Left cardiac atrium (tissue), 4 donors: ENCODE results near the gene GABRR2. TPM values are rescaled to one million over a fixed set of nuclear protein-coding genes. Genes with fewer than 3 reads are reported as not detected.
"Not testable (repeated sequence)": the region's sequence is repeated elsewhere in the genome, so short reads cannot be mapped to it uniquely, and the experiment has no call there.

Experiments
- ATAC-seq, 2 donors: fragments of 200-7000 bp; cut with Tn5 transposase; one replicate each; pipeline ENCODE4 v1.9.1; 2020; ENCODE audit warnings: mild to moderate bottlenecking in 2 of 2, moderate library complexity in 2 of 2
- DNase-seq: peaks from one replicate; pipeline ENCODE4 v3.0.0-alpha.2; 2020
- intact Hi-C, 2 donors: fragments of 100-400 bp; cut with DNase I; formaldehyde crosslinking; loops; one replicate each; pipeline versions ENCODE4 v1.14.1 to v1.15.1; 2022 to 2023
- total RNA-seq, 2 donors: library from RNA; stranded (reverse); fragmentation: NEBNext Ultra II Directional; extraction: Animal tissue kit (Norgen Biotek cat#: 25700); gene quantifications; one replicate each; pipeline ENCODE4 v1.2.1, GENCODE V29; 2021
- donor health status: DM: no; HTN: yes; CAD: no.
- donor health status: DM: no; HTN: yes; CAD: no; lungs with severe emphysema.
- donor health status: DM: yes; HTN: yes; CAD: no.
- donor health status: Dilated cardiomyopathy.

Gene GABRR2
- total RNA-seq, 2 donors from 2014 or later: 0.53 to 0.97 TPM

DNA sequence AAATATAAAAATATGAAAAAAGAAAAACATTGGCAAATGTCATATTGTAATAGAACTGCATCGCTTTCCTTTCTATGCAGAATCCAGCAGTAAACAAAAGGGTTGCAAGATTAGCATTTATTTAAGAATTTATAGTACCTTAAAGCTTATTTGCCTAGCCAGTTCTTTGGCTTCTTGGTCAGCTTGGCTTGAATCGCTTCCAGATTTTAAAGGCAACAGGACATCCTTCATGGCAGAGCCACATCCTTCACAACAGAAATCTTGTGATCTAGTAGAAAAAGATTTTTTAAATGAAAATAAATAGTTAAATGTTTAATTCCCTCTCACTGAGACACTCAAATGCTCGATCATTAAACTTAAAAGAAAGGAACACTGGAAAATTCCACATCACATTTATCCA, 20.1 kb upstream of the GABRR2 start:
- no peak for DNase-seq
- intact Hi-C loops: no loop called here
- ATAC-seq: no peak

DNA sequence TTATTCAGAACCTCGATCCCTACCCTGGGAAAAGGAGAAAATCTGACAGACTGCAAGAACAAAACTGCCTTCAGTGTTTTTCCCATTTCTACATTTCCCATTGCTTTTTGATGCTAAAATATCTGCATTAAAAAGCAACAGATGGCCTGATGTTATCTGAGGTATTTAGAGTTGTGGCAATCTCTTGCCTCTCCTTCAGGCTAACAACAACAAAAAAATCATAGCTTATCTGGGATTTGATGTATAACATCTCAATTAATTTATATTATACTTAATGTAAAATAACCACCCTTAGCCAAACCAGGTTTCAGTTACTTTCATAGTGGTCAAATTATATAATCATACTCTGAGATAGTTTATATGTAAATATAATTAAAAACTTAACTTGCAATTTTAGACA, 15.8 kb upstream of the GABRR2 start:
- ATAC-seq (no peak), DNase-seq (no peak)
- intact Hi-C loops: no loop called here

DNA sequence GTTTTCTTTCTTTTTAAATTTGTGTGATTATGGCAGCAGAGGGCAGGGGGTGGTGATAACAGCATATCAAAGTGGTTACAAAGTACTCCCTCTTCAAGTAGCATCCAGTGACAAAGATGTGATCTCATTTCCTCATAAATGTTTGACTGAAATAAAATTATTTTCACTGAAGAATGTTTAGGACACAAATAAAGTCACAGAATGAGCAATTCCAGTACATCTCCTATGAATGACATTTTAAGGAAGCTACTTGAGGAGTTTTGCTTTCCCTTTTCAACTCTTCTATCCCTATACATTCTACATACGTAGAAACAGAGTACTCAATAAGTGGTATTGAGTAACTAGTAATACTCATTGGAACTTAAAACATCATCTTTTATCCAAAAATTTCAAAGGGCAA, 13.9 kb upstream of the GABRR2 start:
- intact Hi-C loops: no loop called here
- DNase-seq (no peak), ATAC-seq (no peak)

DNA sequence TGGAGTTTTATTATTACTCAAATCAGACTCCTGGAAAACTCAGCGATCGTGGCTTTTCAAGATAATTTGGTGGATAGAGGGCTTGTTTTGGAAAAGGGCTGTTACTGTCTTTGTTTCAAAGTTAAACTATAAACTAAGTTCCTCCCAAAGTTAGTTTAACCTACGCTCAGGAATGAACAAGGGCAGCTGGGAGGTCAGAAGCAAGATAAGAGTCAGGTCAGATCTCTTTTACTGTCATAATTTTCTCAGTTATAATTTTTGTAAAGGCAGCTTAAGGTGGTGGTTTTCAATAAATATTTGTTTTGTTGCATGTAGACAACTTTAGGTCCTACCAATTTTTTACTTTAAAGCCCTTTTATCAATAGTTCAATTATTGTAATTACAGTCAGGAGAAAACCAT, 9.2 kb upstream of the GABRR2 start:
- DNase-seq (no peak), ATAC-seq (no peak)
- intact Hi-C loops: no loop called here

DNA sequence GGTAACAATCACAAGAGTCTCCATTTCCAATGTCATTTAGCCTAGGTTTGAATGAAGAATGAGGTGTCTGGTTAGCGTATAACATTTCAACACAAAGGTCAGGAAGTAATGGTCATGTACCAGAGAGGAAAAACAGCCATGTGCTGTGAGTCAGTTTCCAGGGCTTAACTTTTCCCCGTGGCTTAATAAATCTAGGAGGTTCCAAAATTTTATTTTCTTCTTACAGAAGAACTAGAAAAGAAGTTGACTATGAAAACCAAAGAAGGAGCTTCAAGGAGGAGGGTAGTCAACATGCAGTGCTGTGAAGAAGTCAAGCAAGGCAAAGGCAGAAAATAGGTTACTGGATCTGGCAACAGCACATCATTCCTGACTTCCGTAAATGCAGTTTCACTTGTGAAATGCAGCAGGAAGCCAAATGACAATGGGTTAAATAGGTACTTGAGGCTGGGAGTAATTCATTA, 8.4 kb upstream of the GABRR2 start:
- ATAC-seq (no peak), DNase-seq (no peak)
- intact Hi-C loops: no loop called here

DNA sequence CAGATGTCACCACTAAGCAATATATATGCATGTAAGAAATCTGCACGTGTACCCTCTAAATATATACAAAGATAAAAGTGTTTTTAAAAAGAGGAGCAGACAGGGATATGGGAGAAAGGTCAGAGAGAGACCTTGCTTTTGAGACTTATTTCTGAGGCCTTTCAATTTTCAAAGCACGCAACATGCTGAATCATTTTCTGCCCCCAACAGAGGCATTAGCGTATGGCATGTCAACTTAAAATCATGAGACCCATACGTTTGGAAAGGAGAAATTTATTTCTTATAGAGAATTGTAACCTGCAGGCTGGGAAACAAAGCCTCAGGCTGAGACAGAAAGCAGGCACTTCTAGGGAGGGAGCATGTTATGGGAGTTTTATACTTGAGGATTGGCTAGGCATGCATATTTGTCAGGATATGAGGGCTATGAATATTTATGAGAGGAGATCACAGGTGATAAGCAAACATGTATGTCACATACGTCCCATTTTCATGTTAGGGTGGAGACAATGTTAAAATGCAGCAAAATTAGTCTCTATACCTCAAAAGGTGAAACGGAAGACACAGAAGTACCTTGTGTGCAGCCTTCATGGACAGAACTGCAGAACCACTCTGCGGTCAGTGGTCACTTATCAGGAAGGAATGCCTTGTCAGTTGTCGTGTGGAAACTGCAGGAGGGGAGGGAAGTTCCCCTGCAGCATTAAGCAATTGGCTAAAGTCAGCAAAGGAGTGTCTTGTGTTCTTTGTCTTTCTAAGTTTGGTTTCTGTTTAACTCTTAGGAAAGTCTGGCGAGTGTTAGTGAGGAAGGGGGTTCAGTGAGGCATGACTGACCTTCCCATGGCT, 6.3 kb upstream of the GABRR2 start:
- intact Hi-C loops: no loop called here
- peak; percentile 38 to 50 for ATAC-seq
- no peak for DNase-seq

DNA sequence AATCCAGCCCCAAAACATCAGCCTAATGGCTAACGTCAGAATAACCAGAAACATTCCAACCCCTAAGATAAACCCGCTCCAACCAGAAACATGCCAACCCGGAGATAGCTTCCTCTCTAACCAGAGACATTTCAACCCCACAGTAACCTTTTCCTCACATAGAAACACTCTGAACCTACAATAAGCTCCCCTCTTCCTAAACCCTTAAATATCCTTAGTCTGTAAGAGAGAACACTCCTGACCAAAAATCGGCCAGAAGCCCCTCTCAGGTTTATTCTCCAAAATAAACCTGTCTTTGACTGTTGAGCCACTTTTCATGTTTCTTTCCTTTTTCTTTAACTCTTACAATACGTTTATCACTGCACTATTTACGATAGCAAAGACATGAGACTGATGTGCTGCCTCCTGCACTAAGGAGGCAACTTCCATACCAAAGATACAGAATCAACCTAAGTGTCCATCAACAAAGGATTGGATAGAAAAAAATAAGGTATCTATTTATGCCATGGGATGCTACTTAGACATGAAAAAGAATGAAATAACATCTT, 5.0 kb upstream of the GABRR2 start:
- DNase-seq (no peak), ATAC-seq (no peak)
- intact Hi-C loops: no loop called here

DNA sequence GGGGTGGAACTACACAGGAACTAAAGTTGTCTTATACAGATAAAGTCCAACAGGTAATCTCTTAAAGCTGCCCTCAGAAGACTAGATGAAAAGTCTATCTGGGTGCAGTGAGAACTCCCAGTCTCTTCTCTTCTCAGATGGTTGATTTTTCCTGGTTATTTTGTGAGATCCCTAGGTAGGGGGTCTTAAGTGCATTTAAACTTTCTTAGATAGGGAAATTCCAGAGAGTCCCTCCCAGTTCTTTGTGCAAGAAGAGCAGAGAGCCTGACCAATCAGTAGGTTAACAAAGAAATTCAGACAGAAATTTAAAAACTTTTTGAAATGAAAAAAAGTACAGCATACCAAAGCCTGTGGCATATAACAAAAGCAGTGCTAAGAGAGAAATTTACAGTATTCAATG, 2.0 kb upstream of the GABRR2 start:
- ATAC-seq: no peak
- intact Hi-C loops: no loop called here
- DNase-seq: no peak

DNA sequence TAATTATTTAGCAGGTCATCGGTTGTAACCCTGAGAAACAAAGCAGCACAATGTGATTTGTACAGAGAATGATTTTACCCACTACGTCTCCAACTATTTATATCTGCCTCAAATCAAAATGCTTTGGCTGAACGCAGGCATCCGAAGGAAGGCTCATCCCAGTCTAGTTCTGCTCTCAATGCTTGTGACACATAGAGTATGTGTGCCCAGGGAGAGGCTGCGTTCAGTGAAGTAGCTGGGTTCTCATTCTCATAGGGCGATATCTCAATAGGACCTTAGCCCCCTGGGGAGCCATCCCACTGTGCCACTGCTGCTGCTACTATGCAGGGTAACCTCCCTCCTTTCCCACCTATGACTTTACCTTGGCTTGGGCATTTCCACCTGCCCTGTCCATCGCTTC, 407 bp downstream of the GABRR2 start:
- intact Hi-C loops: no loop called here
- DNase-seq (no peak), ATAC-seq (no peak)

DNA sequence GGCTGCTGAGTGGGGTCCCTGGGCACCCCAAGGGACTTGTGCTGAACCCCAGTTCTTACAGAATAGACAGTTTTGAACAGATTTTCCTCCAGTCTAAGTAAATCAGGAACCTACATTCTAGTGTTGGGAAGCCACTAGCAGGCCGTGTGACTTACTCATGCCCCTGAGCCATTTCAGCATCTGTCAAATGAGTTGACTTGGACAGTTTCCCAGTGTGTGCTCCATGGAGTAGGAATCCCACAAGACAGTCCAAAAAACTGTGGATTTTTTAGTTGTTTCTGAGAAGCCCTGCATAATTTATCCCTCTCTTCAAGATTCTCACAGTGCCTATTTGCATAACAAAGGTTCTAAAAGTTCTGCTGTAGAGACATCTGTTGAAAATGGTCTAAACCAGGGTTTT, 2.1 kb downstream of the GABRR2 start:
- intact Hi-C loops: loop anchor here in 1 of 2 donors (2.0 kb wide), 1 partner anchor 52 kb away; no protein-coding TSS in a partner anchor
- peak; percentile 78 to 83 for ATAC-seq
- no peak for DNase-seq

DNA sequence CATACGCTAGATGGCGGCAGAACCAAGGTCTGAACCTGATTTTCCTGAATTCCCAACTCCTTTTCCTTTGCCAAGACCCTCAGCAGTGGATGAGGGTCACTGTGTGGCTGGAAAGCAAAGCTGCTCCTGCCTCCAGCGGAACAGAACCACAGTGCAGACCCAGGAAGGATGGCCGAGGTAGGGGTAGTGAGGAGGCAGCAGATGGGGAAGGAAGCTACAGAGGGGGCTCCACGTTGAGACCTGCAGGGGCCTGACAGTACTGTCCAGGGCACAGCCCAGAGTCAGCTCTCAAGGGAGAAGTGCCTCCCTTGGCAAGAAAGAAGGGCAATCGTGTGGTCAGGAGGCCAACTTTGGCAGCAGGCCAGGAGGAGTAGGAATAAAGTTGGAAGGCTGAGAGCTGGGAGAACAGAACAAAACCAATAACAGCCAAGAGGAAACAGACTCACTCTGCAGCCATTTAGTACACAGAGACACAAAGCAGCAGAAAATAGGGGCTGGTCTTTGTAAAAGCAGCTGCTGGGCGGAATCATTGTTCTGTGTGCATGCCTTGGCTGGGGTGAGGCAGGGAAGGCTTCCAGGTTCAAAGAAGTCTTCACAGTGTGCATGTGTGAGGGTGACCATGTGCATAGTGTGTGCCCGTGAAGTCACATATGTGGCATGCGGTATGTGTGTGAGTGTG, 3.1 kb downstream of the GABRR2 start:
- DNase-seq (peak; percentile 66), ATAC-seq (peak; percentile 66 to 81)
- intact Hi-C loops: loop anchor here in 1 of 2 donors (1.0 to 2.0 kb wide), 2 partner anchors 53 to 59 kb away; no protein-coding TSS in a partner anchor

DNA sequence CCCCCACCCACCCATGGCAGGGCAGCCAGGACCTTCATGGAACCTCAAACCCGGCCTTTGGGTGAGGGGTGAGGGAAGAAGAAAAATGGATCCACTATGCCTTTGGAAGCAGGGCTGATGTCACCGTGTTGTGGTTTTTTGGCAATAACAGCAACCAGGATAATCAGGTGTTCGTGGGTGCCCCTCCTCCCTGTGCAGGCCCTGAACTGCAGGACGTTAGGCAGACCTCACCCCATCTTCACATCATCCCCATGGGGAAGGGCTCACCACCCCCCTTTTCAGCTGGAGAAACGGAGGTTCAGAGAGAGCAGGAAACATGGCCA, 3.6 kb downstream of the GABRR2 start:
- intact Hi-C loops: loop anchor here in 1 of 2 donors (1.0 kb wide), 1 partner anchor 60 kb away; no protein-coding TSS in a partner anchor
- ATAC-seq (no peak), DNase-seq (no peak)

DNA sequence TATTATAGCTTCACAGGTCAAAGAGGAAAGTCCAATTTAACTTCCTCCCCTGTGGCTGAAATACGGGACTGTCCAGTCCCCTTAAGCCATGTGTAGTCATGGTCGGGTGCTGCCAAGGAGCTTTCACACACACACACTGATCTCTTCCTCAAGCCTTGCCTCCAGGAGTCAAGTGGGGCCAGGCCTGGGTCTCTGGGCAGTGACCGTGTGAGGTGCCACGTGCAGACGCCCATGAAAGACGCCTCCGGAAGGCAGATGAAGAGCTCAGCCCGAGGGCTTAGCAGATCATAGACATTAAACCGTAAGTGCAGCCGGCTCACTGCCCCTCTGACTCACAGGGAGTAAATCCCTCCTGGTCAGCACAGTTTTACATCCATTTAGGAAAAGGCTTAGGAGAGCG, 4.2 kb downstream of the GABRR2 start:
- intact Hi-C loops: loop anchor here in 1 of 2 donors (1.0 kb wide), 1 partner anchor 60 kb away; no protein-coding TSS in a partner anchor
- no peak for ATAC-seq
- DNase-seq: no peak

DNA sequence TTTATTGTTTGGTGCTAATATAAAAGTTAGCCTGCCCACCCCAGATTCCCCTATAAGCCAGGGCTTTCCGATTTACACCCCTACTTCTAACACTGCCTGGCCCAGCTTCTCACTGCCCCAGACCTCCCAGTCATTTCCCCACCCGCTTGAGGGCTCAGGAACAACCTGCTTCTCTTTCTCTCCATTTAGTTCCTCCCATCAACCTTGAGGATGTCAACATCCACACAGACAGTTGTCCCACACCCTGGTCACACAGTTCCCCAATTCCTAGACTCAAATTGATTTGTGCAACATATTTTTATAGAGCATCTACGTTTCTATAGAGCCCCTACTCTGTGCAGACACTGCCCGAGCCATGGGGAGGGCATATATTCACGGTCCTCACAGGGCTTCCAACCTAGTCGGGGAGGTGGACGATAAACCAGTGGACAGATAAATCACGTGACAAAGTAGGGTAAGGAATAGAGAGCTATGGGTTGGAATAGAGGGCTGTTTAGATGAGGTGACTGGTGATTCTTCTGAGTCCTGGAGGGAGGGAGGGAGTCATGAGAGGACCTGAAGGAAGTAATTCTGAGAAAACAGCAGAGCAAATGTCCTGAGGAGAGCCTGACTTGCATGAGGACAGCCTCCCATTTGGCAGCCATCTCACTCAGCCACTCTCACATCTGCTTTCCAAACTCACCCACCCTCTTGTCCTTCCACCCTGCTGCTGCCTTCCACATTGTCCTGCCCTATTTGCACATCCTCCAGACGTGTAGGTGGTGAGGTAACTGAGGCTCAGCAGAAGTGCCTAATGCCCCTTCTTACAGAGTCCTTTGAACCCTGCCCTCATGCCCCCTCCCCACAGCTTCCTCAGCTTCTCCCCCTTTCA, 6.3 kb downstream of the GABRR2 start:
- no peak for ATAC-seq
- no peak for DNase-seq
- intact Hi-C loops: no loop called here

DNA sequence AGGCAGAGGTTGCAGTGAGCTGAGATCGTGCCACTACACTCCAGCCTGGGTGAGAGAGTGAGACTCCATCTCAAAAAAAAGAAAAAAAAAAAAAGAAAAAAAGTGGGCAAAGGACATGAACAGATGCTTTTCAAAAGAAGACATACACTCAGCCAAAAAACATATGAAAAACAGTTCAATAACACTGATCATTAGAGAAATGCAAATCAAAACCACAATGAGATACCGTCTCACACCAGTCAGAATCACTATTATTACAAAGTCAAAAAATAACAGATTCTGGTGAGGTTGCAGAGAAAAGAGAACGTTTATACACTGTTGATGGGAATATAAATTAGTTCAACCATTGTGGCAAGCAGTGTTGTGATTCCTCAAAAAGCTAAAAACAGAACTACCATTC, 10.6 kb downstream of the GABRR2 start:
- ATAC-seq, DNase-seq, intact Hi-C loops: not testable (repeated sequence)

DNA sequence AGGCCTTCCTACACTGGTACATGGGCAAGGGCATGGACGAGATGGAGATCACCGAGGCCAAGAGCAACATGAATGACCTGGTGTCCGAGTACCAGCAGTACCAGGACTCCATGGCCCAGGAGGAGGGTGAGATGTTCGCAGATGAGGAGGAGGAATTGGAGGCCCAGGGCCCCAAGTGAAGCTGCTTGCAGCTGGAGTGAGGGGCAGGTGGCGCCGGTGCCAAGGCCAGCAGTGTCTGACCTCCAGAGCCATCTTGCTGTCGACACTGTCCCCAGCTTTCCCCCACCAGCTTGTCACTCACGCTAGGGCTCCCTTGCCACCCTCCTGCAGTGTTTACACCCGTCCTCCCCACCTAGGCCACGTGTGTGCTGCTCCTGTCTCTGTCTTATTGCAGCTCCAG, 12.2 kb downstream of the GABRR2 start:
- DNase-seq: no peak
- ATAC-seq: no peak
- intact Hi-C loops: no loop called here

DNA sequence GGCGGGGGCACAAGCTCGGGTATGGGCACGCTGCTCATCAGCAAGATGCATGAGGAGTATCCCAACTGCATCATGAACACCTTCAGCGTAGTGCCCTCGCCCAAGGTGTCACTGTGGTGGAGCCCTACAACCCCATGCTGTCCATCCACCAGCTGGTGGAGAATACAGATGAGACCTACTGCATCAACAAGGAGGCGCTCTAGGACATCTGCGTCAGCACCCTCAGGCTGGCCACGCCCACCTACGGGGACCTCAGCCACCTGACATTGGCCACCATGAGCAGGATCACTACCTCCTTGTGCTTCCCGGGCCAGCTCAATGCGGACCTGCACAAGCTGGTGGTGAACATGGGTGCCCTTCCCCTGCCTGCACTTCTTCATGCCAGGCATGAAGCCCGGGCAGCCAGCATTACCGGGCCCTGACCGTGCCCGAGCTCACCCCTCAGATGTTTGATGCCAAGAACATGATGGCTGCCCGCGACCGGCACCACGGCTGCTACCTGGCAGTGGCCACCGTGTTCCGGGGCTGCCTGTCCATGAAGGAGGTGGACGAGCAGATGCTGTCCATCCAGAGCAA, 12.8 kb downstream of the GABRR2 start:
- no peak for ATAC-seq
- DNase-seq: no peak
- intact Hi-C loops: no loop called here

DNA sequence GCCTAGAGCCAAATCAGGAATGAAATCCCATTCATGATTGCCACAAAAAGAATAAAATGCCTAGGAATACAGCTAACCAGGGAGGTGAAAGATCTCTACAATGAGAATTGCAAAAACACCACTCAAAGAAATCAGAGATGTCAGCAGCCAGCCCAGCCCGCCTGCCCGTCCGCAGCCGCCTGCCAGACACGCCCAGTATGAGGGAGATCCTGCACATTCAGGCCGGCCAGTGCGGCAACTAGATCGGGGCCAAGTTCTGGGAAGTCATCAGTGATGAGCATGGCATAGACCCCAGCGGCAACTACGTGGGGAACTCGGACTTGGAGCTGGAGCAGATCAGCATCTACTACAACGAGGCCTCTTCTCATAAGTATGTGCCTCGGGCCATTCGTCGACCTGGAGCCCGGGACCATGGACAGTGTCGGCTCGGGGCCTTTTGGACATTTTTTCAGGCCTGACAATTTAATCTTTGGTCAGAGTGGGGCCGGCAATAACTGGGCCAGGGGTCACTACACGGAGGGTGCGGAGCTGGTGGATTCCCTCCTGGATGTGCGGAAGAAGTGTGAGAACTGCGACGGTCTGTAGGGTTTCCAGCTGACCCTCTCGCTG, 13.4 kb downstream of the GABRR2 start:
- intact Hi-C loops: no loop called here
- DNase-seq (no peak), ATAC-seq (no peak)

DNA sequence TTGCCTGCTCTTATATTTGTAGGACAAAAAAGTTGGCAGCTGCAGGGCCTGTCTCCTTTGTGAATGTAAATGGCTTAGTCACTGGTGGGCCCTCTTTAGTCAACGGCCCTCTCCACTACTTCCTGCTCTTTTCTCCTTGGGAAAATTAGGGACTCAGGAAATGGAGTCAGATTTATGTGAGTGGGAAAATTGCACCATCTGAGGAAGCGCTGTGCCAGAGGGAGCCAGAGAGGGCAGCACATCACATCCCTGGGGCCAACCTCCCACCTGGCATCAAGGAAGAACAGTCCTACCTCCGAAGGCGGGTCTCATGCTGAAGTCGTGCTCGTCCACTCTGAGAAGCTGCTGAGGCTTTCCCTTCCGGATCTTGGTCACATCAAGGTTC, 15.6 kb downstream of the GABRR2 start:
- DNase-seq (no peak), ATAC-seq (no peak)
- intact Hi-C loops: no loop called here
